Measurements from ENCODE around the gene IMMP1L.

Gene IMMP1L

DNA sequence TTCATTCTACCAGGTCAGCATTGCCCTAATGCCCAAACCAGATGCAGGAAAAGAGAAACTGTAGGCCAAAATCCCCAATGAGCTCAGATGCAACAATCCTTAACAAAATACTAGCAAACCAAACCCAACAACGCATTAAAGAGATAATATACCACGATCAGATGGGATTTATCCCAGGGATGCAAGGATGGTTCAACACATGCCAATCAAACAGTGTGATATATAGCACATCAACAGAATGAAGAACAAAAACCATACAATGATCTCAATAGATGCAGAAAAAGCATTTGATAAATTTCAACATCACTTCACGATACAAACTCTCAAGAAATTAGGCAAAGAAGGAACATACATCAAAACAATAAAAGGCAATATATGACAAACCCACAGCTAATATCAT lies 45.0 kb downstream of the IMMP1L start:
- no peak for DNase-seq

DNA sequence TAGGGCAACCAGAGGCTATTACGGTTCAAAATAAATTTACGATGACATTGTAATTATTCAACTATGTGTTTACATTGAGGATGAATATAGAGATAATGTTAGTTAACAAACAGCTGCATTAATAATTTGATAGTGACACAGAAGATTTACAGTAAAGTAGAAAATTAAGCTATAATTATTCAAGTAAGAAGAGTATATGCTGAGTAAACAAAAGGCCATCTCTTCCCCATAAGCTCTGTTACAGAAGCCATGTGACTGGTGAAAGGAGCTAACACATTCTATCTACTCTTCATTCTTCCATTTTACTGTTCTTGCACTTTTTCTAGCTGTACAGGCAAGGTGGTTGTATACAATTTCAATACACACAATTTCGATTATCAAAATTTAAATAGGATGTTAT lies 54.2 kb downstream of the IMMP1L start:
- no peak for DNase-seq

DNA sequence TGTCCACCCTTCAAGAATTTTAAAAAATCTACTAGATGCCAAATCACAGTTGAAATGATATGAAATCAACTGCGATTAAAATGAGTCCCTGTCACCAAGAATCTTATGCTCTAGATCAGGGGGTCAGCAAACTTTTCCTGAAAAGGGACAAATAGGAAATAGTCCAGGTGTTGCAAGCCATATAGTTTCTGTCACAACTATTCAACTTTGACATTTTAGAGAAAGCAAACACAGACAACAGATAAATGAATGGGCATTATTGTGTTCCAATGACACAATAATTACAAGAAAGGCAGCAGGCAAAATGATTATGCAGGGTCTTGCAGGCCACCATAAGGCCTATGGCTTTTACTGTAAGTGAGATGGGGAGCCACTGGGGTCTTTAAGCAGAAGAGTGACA lies 58.6 kb downstream of the IMMP1L start:
- no peak for DNase-seq

- DNase-seq = peak; percentile 59
These were observed 60.4 kb downstream of the IMMP1L start for GRCh38 chr11:31449040-31449439.

DNA sequence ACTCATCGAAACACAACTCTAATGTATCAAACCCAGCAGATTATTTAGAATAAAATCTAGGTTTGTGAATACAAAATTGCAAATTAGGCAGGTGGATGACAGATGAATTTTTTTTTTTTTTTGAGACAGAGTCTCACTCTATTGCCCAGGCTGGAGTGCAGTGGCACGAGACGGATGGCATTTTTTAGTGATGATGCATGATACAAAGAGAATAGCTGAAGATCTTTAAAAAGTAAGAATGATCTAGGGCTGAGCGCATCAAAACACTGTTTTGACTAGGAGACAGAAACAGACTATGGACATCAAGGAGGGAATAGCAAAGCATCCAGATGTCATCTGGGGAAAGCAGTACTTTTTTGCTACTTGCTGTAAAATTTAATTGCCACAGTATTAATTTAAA lies 63.8 kb downstream of the IMMP1L start:
- DNase-seq = no peak

DNA sequence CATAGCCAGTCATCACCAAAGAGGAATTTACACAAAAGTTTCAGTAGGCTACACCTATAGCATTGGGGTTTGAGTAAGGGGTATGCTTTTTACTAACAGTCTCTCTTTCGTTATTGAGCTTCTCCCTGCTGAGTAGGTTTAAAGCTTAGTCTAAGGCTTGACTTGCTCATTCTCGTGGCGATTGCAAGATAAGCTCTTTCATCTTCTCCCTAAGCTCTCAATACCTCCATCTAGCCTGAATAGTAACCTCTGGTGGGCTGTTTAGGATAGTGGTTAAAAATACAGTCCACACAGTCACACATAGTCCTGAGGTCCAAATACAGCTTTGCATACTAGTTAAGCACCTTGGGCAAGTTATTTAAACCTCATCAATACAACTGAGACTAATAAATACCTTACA lies 65.6 kb downstream of the IMMP1L start:
- DNase-seq = no peak

GRCh38 chr11:31442086-31442485 lies 67.3 kb downstream of the IMMP1L start:
- DNase-seq = peak; percentile 94

- peak; percentile 14 for DNase-seq
These were observed 68.1 kb downstream of the IMMP1L start for GRCh38 chr11:31441296-31441695.

- DNase-seq = no peak
These were observed 71.5 kb downstream of the IMMP1L start for GRCh38 chr11:31437742-31438435.

DNA sequence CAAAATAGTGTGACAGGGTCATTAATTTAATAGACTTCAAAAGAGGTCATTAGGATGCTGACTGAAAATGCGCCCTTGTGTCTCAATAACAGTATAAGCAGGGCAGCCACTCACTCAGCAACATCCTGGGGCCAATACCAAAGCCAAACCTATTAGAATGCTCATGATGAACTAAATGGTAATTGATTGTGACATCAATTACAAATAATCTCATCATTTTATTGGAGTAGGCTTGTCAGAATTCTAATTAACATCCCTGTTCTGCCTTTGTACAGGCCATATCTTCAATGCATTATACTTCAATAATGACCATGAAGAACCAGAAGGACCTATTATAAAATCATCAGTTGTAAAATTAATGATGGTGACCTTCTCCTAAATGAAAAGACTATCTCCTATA lies 75.6 kb downstream of the IMMP1L start:
- no peak for DNase-seq

DNA sequence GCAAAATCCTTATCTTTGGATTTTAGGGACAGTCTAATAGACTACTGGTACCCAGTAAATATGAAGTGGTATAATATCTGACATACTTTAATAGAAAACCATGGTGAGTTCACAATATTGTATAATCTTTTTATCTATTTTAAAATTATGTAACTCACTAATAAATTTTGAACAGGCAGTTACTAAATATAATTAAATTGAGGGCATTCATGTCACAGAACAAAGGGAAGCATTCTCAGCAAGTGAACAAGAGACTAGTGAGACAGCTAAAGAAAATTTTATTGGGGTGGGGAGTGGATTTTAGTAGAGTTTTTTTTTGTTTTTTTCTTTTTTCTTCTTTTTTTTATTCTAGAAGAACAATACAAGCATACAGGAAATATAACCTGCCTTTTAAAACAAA lies 84.8 kb downstream of the IMMP1L start:
- DNase-seq = no peak

DNA sequence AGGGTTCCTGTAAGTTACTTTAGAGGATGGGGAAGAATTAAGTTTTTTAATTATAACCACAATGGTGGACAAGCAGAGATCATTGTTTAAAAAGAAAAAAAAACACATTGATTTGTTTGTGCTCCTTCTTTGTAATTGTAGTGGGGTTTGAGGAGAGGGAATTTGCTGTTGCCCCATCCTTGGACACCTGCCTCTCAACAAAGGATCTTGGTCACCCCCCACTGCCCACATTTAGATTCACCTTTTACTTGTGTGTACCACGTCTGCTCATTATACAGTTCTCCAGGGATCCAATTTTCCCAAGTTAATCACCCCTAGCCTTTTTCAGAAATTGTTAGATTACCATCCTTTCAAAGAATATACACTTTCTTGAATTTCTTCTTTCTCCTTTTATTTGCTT lies 86.7 kb downstream of the IMMP1L start:
- DNase-seq = peak; percentile 28

DNA sequence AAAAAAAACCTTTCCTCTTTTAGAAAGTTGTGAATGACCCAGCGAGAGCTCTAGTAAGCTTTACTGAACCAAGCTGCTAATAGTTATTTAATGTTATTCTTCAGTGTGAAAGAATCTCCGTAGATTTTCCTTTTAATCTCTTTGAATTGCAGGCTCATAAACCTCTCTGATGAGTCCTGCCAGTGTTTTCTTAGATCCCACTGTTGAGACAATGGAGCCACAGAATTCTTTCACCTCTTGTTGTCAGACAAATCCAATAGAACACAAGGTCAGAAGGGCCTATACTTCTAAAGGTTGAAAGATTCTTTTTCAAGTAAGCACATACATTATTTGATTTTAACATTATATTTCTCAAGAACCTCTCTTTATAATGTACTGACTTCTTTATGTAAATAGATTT lies 87.6 kb downstream of the IMMP1L start:
- no peak for DNase-seq

GRCh38 chr11:31419669-31420068 lies 89.8 kb downstream of the IMMP1L start:
- no peak for DNase-seq

GRCh38 chr11:31419138-31419537 lies 90.3 kb downstream of the IMMP1L start:
- DNase-seq = no peak

GRCh38 chr11:31417816-31418215 lies 91.6 kb downstream of the IMMP1L start:
- no peak for DNase-seq

GRCh38 chr11:31417357-31417756 lies 92.1 kb downstream of the IMMP1L start:
- no peak for DNase-seq

DNA sequence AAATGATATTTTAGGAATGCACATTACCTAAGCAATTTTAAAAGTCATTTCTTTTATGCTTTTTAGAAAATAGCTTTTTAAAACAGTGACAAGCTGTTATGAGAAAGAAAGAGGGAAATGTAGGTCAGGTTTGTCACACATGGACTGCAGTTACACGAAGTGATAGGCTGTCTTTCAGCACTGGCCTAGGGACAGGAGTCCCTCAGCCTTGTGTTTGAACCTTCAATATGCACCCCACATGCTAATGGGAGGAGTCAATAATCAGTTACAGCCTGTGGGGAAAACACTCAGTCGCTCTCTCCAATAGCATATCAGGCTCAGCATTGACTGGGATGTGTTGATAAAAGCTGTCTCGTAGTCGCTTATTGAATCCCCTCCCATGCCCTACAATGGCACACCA lies 94.0 kb downstream of the IMMP1L start:
- DNase-seq = no peak

DNA sequence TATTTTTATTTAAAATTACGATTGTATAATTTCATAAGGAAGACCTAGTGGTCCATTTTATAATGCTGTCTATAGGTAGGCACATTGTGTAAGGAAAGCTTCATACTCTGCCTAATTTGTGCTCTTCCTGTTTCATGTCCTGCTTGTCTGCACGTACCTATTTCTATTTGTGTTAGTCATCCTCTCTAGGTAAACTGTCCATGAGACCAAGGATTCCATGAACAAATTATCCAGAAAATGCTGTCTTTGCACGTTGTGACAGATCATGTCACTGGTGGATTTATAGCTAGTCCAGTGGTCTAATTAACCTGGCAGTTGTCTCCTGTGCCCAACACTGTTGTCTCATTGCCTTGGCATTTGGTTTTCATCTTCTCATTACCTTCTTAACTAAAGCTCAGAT lies 95.1 kb downstream of the IMMP1L start:
- no peak for DNase-seq

GRCh38 chr11:31412946-31413345 lies 96.5 kb downstream of the IMMP1L start:
- DNase-seq = no peak

DNA sequence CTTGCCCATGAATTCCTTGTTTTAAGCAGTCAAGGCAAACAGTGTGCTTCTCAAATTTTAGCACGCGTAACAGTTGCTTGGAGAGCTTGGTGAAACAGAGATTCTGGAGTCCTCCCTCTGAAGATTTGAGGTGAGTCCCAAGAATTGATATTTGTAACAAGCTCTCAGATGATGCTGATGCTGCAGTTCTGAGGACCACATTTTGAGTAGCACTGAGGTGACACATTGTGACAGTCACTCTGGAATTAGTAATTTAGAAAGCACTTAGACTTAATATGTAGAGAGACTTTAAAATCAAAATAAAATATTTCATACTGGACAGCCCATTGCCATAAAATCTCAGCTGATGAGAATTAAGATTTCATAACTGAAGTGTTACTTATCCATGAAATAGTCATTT lies 101.2 kb downstream of the IMMP1L start:
- DNase-seq = no peak

DNA sequence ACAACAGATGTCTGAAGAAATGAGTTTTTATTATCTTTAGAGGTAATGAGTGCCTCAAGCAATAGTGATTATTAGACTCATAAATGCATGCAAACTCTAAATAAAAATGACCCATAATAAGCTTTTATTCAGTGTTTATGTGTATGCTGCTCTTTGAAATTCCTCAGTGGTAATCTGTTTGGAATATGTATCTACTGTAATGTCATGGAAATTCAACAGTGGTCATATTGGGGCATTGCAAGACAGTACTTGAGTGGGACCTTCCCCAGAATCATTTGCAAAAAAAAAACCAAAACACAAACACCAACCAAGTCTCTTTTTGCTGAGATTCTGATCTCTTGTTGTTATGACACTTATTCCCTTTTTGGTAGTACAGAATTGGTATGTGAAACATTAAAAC lies 104.8 kb downstream of the IMMP1L start:
- no peak for DNase-seq

GRCh38 chr11:31397239-31397834 lies 112.1 kb downstream of the IMMP1L start:
- peak; percentile 36 for DNase-seq

GRCh38 chr11:31387379-31387778 lies 122.0 kb downstream of the IMMP1L start:
- no peak for DNase-seq

DNA sequence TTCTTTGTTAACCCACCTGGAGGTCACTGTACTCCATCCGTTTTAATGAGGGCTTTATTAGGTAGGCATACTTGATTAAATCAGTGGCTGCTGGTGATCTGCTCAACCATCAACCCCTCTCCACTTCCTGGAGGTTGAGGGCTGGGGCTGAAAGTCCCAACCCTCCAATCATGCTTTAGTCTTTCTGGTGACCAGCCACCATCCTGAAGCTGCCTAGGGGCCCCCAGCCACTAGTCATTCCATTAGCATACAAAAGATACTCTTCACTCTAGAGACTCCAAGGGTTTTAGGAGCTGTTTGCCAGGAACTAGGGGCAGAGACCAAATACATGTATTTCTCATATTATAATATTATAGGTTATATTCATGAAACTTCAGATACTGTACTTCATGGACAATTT lies 126.3 kb downstream of the IMMP1L start:
- no peak for DNase-seq

All from NCI-H1092 treated with DMSO at 0.1 percent for 48 hours (cell line).